Measurements from ENCODE around the gene IFIT2. TPM values are rescaled to one million over a fixed set of nuclear protein-coding genes. Genes with fewer than 3 reads are reported as not detected.

IFIT2 gene
- total RNA-seq, 1 donor from 2014 or later = 1.5 TPM

DNA sequence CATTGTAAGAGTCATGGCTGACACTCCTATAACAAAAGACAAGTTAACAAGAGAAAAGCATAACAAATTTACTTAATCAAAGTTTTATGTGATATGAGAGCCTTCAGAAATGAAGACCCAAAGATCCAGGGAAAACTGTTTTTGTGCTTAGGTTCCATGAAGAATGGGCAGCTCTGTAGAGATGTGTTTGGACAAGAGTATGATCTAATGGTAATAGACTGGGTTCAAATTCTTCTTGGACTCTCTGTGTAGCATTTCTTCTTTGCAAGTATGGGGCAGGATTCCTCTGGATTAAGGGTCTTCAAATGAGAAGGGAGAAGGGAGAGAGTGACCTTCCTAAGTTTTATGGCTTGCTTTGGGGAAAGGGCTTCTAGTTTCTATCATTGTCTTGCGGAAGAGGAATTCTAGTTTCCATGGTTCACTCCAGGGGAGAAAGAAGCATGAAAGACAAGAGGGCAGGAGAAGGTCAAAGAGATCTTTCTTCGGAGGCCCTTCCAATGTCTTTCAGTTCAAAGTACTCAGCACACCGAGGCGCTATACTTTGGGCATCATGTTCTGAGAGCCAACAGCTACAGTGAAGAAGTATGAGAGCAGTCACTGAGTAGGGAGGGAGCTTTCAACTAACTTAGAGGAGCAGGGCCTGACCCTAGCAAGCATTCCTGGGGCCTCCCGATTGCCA is 41.4 kb downstream of the IFIT2 start:
- no peak for ATAC-seq

DNA sequence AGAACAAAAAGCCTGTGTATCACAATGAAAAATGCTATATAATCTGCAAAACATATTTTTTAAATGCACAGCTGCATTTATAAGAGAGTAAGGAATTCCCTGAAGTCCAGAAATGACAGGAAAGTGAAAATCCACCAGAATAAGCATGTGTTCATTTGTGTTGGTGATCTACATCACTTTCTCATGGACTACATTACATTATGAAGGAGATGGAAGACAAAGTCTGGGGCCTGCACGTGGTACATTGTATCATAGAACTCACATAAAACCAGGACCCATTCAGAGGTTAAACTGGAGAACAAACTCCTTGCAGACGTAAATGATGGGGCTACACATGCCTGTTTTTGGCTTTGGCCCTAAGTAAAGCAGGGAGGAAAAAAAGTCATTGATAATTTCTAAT is 42.3 kb downstream of the IFIT2 start:
- no peak for ATAC-seq

DNA sequence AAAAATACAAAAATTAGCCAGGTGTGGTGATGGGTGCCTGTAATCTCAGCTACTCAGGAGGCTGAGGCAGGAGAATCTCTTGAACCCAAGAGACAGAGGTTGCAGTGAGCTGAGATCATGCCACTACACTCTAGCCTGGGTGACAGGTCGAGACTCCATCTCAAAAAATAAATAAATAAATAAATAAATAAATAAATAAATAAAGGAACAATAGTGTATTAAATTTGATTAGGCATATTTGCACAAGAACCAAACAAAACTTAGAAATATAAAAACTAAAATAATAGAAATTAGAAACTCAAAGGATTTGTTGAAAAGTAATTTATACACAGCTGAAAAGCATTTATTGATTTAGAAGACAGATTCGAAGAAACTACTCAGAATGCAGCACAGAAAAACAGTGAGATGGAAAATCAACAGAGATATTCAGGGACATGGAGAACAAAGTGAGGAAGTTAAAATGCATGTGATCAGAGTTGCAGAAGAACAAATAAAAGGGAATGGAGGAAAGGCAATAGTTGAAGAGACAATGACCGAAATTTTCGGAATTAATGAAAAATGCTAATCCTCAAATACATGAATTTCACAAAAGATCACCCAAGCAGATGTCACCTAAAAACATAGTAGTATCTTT is 43.6 kb downstream of the IFIT2 start:
- ATAC-seq = no peak

- peak; percentile 50 for ATAC-seq
Observed at GRCh38 chr10:89346405-89347254, 44.8 kb downstream of the IFIT2 start.

DNA sequence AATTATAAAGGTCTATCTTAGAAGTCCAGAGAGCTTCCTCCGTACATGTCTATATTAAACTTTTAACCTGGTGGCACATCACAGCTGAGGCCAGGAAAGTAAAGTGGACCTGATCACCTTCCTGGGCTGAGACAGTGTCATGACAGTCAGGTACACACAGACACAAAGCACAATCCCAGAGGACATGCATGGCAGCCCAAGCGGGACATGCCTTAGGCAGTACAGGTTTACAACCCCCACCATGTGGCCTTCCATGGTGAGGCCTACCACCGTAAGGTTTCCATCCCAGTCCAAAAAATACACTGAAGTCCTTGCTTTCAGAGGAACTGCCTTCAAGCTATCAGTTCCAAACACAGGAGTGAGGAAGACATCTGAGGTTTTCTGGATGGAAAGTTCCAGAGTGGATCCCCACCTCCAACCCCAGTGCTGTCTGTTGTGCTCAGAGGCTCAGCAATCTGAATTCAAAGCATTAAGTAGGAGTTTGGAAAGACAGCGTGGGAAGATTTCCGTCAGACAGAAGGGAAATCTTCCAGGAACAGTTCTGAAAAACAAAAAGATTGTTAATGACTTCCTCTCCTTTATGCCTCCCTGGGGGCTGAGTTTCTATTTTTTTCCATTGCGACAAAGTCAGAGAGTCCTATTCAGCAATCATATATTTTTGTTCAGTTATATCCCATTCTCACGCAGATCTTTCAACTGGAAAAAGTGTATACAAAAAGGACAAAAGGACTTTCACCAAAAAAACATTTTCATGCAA is 46.0 kb downstream of the IFIT2 start:
- ATAC-seq = no peak

DNA sequence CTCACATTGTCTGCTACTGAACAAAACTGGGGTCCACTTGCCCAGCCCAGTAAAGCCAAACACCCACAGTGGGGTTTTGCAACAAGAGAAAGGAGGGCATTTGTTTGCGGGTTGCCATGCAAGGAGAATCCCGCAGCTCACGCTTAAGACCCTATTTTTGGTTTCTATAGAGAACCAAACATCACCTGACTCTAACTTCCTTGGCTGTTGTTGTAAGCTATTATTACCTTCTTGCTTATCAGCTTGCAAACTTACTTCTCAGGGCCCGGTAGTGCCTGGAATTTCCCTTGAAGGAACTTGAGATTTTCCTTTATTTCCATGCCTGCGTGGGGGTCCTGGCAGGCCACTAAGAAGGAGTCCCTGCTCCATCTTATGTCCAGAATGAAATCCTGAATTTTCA is 46.6 kb downstream of the IFIT2 start:
- ATAC-seq = no peak

DNA sequence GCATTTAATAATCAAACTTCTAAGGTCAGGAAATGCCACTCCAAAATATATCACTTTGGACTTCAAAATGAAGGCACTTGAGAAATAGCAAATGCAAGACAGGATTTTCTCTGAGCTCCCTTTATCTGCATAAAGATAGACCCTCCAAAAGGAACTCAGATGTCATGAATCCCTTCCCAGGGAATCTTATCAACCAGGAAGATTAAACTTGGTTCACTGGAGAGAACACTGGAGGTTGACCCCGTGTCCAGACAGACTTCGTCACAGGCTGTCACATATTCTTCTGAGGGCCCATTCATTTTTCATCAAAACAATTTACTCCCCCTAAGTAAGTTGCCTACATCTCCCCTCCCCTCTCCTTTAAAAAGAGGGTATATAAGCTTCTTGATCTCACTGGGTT is 47.1 kb downstream of the IFIT2 start:
- no peak for ATAC-seq

GRCh38 chr10:89350631-89351315 is 48.9 kb downstream of the IFIT2 start:
- peak; percentile 29 for ATAC-seq

GRCh38 chr10:89351412-89351779 is 49.5 kb downstream of the IFIT2 start:
- no peak for ATAC-seq

DNA sequence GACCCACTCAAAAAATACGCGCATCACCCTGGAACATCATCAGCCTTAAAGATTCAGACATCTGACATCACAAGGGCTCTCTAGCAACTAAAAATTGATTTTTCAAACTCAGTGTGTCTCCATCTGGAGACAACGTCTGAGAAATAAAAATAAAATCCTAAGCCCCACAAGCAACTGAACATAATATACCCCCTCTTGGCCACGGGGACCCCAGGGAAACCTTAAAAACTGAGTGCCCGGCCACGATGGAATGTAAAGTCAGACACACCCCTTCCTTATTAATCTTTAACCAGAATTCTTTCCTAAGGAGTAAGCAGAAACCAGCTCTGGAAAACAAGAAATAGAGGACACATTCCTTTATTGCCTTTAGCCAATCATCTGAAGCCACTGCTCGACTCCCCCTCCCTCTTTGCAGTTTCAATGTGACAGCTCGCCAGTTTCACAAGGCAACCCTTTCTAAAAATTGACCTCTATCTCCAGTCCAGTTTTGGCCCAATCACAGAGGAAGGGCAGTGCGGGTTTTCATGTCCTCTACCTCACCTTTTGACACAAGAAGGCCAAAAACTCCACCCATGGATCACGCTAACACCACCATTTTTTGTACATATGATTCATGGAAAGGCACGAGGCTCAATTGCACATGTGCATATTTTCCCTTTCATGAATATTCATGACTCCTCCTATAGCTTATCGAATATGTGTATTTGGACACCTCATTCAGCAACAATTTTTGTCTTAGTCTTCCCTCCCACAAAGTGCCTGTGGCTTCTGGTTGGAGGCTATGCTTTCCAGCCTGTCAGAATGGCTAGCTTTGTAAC is 50.1 kb downstream of the IFIT2 start:
- no peak for ATAC-seq

- ATAC-seq = no peak
Observed at GRCh38 chr10:89352802-89353201, 51.0 kb downstream of the IFIT2 start.

- ATAC-seq = no peak
Observed at GRCh38 chr10:89355394-89355931, 53.6 kb downstream of the IFIT2 start.

DNA sequence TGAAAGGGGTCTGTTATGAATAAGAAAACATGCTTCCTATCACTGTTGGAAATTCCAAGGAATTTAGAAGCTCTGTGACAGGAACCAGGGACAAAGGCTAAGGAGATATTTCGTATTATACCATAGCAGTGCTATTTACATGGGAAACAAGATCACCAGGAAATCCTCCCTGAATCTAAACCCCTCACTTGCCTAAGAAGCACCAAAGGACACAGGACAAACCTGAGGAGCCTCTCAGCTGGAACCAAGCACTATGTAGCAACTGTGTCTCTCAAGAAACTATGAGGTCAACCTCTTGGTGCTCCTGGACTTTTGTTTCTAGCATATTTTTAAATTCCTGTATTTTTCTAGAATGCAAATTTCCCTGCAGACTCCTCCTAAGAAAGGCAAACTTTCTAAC is 55.2 kb downstream of the IFIT2 start:
- ATAC-seq = no peak

DNA sequence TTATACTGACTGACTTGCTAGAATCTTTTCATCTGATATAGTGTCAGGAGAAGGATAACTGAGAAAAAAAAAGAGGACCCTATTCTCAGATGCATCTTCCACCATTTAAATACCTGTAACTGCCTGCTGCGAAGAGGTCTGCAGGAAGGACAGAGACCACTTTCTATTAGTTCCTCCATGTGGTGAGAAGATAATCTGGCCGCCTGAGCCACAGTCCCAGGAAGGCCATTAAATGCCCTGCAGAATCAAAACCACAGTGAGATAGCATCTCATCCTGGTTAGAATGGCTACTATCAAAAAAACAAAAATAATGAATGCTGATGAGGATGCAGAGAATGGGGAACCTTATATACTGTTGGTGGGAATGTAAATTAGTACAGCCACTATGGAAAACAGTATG is 56.1 kb downstream of the IFIT2 start:
- no peak for ATAC-seq

Other genes with a start within 250 kb of the IFIT2 start
- 4.8 TPM for gene CH25H, start 94.7 kb upstream of the IFIT2 start, total RNA-seq
- gene LIPA, start 50.3 kb upstream of the IFIT2 start, total RNA-seq = 26.6 TPM
- 3.8 TPM for gene IFIT3, start 26.0 kb downstream of the IFIT2 start, total RNA-seq
- gene IFIT1B, start 76.0 kb downstream of the IFIT2 start, total RNA-seq = not detected
- 3.8 TPM for gene IFIT1, start 90.6 kb downstream of the IFIT2 start, total RNA-seq
- 5.3 TPM for gene IFIT5, start 112.5 kb downstream of the IFIT2 start, total RNA-seq
- gene SLC16A12, start 233.5 kb downstream of the IFIT2 start, total RNA-seq = 0.08 TPM

Measured in esophagus mucosa (tissue), 1 donor.